COLO829 (cell line): ENCODE data around the gene GPHN.

Source experiments
- DNase-seq: peaks from one replicate; pipeline ENCODE4 v3.0.0; 2012; ENCODE audit warnings: low spot score

Gene GPHN

GRCh38 chr14:66507722-66508546 lies at the start of gene GPHN:
Gene GPHN (plus strand): TSS chr14:66508147.
- peak; percentile 86 for DNase-seq

GRCh38 chr14:66459603-66460002 lies 48.3 kb upstream of the GPHN start:
- no peak for DNase-seq

DNA sequence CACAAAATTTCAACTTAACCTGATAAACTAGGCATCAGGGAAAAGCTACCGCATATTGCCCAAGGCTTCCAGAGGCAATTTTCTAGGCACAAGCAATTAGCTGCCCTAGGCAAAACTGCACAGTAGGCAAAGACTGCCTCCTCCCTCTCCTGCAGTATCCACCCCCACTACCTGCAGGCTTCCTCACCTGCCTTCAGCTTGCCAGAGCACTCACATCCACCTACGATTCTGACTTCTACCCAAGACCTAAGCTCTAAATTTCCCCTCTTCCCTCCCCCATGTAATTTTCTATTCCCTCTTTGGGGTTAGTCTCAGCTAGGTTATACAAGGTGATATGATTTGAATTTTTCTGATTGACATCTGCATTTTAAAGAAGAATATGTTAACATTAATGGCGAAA lies 43.7 kb upstream of the GPHN start:
- DNase-seq, result no peak

GRCh38 chr14:66468778-66469367 lies 39.1 kb upstream of the GPHN start:
- DNase-seq, result no peak

- no peak for DNase-seq
Measured at GRCh38 chr14:66471584-66471983, 36.4 kb upstream of the GPHN start.

GRCh38 chr14:66472251-66472650 lies 35.7 kb upstream of the GPHN start:
- DNase-seq, result no peak

GRCh38 chr14:66473223-66473622 lies 34.7 kb upstream of the GPHN start:
- DNase-seq, result no peak

DNA sequence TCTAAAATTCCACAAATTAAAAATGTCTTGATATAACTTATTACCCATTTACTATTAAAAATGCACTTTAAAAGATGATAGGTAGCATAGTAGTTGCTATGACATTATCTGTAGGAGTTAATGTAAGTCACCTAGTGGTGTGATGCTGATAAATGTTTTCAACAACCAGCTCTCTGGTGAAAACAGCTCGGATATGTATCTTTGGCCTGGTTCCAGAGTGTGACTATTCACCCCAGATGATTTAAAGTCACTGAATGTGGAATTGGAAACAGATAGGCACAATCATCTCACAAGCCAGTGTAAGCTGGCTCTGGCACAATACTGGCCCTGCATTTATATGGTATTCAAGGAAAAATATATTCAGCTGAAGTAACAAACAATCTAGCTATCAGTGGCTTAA lies 31.0 kb upstream of the GPHN start:
- no peak for DNase-seq

- DNase-seq, result no peak
Measured at GRCh38 chr14:66477567-66477966, 30.4 kb upstream of the GPHN start.

GRCh38 chr14:66482873-66483272 lies 25.1 kb upstream of the GPHN start:
- DNase-seq, result no peak

GRCh38 chr14:66483322-66483721 lies 24.6 kb upstream of the GPHN start:
- no peak for DNase-seq

DNA sequence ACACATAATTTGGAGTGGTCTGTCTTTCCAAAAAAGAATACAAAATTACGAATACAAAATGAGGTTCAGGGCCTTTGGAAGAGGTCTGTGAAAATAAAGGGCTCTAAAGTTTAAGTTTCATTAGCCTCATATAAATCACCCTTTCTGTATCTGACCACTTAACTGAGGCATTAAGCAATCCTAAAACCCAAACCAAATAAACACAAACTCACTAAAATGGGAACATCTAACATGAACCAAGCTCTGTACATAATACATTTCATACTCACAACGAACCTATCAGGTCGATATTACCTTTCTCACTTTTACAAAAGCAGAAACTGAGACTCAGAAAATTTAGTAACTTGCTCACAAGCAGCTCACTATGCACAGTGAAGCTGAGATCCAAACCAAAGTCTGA lies 22.9 kb upstream of the GPHN start:
- DNase-seq, result no peak

- DNase-seq, result no peak
Measured at GRCh38 chr14:66485910-66486421, 22.0 kb upstream of the GPHN start, which contains the start of gene CCDC196. Gene CCDC196 (plus strand): TSS chr14:66486371. CDS start chr14:66486503, 132 bp downstream.

DNA sequence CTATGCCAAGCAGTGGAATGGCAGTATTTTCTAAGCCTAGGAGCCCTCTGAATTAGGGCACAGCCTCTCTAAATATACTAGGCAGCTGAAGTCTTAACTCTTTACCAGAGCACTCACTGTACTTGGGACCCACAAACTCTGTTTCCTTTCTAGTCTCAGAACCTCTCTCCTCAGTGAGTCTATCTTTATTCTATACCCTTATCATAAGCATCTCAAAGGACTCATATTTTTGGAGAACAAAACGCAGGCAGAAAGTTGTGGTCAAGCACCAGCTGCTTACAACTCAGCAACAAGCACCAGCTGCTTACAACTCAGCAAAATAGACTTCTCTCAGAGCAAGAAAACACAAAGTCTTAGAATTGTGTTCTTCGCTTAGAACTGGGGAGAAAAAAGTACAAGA lies 20.8 kb upstream of the GPHN start:
- no peak for DNase-seq

DNA sequence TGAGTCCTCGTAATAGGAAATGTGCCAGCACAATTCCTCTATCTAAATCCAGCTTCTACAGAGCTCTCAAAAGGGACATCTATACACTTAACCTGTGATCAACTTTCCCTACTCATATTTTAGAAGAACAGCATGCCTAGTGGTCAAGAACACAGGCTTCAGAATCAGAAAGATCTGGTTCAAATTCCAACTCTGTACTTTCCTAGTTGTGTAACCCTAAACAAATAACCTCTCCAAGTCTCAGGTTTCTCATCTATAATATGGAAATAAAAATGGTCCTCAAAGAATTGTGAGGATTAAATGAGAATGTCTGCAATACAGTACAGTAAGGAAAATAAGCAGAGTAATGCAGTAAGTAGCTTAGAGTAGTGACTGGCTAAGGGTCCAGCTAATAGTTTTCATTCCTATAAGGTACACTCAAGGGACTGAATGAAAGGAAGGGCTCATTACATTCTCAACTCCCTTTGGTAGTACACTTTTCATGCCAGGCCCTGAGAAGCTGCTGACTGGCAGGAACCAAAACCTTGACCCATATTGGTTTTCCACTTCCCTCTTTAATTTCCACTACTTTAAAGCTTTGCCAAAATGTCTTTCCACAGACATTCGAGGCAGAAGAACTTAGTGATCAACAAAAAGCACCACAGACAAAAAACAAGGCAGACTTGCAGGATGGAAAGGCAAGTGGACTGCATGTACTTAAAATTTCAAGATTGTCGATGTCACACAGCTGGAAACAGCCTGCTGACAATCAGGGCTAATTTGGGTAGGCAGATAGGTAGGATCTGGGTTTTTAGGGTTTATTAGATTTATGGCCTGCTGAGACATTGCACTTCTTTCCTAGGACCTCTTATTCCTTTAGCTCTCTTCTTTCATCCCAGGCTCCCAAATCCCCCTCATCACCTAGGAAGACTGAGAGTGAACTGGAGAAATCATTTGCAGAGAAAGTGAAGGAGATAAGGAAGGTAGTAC lies 17.5 kb upstream of the GPHN start:
- DNase-seq, result no peak

DNA sequence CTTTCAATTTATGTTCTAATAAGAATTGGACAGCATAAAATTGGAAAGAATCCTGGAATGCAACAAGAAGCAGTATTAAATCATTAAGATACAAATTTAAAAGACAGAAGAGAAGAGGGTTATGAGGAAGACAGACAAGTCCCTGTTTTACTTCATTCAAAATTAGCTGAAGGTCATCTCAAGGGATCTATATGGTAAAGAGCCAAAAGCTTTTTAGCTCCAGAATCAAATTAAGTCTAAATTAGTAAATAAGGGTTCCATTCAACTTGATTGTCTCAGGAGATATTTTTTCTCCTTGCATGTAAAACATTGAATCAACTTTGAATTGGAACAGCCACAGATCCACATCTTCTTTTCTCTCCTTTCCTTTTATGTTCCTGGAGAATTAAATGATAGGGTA lies 14.2 kb upstream of the GPHN start:
- DNase-seq, result no peak

DNA sequence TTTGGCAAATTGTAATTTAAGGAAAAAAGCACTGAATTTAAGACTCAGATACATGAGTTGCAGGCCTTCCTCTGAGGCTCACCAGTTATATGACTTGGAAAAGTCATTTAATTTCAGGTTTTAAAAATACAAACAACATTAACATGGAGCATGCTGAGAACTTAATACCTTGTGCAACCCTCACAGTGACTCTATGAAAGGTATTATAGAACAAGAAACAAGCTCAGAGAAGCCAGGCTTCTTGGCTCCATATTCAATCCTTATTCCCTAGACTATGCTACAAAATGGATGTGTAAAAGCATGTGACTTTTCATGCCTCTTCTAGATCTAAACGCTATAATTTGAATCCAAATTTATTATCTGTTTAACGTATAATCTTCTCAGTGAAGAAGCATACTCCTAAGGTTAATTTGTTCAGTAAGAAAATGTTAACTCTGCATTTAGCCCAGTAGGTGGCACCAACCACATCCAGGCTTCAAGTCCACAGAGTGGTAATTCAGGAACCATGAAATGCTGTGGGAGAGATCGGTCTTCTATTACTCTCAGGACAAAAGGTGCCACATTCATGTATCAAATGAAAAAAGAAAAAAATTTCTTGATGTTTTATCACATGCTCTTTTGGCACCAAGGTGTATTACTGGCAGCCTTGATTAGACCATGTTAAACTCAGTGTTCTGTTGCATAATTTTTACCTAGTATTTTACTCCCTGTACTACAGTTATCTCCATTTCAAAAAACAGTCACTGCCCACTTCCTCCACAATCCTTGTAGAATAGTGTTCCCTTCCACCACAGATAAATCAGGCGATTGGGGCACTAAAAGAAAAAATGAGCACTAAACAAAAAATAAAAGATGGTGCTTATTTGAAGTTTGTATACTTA lies 12.5 kb upstream of the GPHN start:
- peak; percentile 53 for DNase-seq

DNA sequence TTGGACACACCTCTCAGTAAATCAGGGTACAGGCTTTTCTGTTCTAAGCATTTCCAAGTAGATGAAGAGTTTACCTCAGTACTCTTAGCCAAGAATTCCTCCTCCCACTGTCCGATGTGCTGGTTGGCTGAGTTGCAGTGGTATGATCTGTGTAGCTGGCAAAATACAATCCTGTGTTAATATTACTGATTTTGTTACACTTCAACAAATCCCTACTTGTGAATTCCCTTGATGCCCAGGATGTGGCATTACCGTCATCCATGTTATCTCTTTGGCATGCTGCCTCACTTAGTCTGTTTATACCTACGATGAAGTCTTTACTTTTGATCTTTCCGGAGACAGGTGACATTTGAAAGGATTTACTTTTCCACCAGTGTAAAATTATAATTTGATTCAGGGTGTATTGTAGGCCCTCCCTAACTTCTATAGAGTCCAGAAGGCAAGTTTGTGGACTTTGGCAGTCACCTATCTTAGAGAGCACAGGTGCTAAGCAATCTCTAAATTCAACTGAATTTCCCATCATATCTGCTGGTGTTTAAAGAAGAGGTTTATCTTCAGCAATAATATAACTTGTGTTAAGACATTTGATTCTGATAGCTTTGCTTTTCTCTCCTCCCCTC lies 11.6 kb upstream of the GPHN start:
- DNase-seq, result no peak

DNA sequence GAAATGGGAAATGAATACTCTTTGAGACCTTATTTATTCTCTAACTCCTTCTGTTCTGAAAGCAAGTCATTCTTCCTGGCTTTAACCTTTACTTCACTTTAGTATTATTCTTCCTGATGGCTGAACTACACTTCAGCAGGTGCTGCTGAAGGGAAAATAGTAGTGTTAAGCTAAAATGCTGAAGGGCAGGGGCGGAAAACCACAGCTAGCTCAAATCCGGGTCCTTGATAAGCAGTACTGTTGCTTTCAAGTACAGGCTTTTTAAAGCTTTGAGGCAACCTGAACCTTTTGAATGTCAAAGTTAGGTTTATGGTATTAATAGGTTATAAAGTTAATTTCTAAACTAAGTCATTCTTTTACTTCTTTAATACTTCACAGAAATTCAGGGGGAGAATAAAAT lies 11.0 kb upstream of the GPHN start:
- DNase-seq, result no peak

GRCh38 chr14:66498311-66498710 lies 9.6 kb upstream of the GPHN start:
- DNase-seq, result no peak

DNA sequence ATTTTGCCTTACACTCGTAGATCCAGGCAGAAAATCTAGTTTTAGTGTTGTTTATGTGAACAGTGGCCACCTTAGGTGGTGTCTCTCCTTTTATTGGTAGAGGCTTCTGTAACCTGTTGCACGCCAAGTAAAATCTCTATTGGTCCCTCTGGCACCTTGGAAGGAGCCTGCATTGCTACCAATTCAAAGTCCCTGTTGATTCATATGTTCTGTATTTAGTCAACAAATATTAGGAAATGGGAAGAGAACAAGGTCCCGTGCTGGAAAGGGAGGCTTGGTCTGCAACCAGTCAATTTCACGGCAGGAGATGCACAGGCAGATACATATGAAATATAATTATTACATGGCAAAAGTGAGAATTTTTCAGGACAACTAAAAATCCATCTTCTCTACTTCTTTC lies 6.4 kb upstream of the GPHN start:
- DNase-seq, result no peak
